GM18511 (cell line): Measurements from ENCODE around the gene FAM177A1.
"Not testable (repeated sequence)": the region's sequence is repeated elsewhere in the genome, so short reads cannot be mapped to it uniquely, and the experiment has no call there.

Source experiments
- ATAC-seq: cut with Tn5 transposase; IDR thresholded peaks from one replicate; pipeline ENCODE4 v1.9.1; 2021; ENCODE audit warnings: mild to moderate bottlenecking, moderate library complexity; ENCODE audit not compliant: unreplicated experiment

Gene FAM177A1

DNA sequence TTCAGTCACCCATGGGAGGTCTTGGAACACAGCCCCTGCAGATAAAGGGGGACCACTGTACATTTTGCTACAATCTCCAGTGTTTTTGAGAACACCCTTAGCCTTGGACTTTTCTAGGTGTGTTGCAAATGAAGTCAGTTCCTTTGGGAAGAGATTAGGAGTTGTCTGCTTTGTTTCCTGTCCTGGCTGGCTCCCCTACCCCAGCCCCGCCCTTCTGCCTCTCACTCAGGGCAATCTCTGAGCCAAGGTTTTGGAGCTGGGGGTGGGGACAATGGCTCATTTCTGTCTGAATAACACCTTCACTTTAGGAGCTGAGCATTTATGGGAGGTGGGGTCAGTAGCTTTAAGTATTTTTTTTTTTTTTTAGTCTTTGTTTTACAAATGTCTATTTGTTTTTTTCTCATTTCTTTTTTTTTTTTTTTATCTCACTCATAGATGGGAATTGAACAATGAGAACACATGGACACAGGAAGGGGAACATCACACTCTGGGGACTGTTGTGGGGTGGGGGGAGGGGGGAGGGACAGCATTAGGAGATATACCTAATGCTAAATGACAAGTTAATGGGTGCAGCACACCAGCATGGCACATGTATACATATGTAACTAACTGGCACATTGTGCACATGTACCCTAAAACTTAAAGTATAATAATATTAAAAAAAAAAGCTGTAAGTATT, 15.2 kb downstream of the FAM177A1 start:
- not testable (repeated sequence) for ATAC-seq

DNA sequence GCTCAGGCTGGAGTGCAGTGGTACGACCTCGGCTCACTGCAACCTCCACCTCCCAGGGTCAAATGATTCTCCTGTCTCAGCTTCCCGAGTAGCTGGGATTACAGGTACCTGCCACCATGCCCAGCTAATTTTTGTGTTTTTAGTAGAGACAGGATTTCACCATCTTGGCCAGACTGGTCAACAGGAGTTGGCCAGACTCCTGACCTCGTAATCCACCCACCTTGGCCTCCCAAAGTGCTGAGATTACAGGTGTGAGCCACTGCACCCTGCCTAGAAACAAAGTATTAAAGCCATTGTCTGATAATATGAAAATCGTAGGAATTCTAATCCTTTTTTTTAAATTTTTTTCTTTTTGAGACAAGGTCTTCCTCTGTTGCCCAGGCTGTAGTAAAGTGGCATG, 19.7 kb downstream of the FAM177A1 start:
- not testable (repeated sequence) for ATAC-seq

DNA sequence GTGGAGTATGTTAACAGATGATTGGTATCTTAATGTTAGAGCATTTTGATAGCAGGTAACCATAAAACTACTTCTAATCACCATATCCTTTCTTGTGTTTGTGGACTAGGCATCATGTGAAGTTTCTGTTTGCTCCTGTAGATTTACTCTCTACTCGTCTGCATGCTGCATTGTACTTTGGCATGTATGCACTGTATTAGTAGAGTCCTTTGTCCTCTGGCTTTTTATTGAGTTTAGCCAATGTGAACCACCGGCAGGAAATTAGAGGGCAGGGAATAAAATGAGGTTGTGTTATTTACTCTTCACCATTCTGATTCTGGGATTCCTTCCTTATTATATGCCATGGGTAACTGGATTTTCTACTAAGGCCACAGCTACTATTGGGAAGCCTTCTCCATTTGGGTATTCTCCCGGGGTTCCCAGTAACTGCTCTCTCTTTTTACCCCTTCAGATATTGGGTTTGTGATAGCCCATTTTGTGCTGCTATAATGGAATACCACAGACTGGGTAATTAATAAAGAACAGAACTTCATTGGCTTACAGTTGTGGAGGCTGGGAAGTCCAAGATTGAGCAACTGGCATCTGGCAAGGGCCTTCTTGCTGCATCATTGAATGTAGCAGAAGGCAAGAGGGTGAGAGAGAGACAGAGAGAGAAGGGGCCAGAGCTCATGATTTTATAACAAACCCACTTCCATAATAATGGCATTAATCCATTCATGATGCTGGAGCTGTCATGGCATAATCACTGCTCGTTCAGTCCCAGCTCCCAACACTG, 22.4 kb downstream of the FAM177A1 start:
- no peak for ATAC-seq

DNA sequence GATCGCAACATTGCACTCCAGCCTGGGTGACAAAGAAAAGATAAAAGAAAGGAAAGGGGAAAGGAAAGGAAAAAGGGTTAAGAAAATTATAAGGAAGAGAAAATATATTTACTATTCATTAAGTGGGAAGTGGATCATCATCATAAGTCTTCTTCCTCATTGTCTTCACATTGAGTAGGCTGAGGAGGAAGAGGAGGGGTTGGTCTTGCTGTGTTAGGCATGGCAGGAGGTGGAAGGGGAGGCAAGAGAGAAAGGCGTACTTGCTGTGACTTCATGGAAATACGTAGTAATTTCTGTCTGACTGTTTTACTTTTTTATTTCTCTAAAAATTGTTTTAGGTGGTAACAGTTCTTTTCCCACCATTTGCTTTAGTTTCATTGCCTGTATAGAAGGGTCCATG, 26.2 kb downstream of the FAM177A1 start:
- ATAC-seq, result no peak

DNA sequence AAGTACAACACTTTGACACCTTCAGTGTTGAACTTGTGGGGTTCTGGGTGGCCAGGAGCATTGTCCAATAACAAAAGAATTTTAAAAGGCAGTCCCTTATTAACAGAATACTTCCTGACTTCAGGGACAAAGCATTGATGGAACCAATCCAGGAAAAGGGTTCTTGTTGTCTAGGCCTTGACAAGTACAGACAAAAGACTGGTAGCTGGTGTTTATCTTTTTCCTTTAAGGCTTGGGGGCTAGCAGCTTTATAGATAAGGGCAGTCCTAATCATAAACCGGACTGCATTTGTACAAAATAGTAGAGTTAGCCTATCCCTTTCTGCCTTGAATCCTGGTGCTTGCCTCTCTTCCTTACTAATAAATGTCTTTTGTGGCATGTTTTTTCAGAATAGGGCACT, 27.4 kb downstream of the FAM177A1 start:
- ATAC-seq, result no peak

DNA sequence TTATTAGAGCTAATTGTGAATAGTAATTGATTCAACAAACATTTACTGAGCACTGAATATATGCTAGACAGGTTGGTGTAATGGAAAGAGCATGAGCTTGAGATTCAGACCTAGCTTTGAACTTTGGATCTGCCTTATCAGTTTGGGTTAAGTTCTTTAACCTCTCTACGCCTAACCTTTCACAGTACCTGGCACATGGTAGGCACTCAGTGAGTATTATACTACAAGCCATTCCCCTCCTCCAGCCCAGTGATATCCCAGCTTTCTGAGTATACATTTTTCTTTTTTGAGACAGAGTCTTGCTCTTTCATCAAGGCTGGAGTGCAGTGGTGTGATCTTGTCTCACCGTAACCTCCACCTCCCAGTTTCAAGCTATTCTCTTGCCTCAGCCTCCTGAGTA, 32.0 kb downstream of the FAM177A1 start:
- ATAC-seq, result no peak

DNA sequence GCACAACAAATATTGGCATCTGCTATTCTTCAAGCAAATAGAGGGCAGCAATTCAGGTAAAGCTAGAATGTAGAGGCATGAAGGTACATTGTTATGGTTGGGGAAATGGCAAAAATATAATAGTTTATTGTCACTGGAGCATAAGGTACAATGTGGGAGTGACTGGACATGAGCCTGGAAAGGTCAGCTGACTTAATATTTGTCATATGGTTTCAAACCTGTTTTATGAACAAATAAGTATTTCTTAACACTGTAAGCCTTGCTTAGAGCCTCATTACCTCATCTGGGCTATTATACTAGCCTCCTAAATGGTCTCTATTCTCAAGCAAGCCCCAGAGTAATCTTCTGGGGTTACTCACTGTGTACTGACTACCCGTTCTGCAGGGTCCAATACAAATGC, 33.7 kb downstream of the FAM177A1 start:
- ATAC-seq, result no peak

DNA sequence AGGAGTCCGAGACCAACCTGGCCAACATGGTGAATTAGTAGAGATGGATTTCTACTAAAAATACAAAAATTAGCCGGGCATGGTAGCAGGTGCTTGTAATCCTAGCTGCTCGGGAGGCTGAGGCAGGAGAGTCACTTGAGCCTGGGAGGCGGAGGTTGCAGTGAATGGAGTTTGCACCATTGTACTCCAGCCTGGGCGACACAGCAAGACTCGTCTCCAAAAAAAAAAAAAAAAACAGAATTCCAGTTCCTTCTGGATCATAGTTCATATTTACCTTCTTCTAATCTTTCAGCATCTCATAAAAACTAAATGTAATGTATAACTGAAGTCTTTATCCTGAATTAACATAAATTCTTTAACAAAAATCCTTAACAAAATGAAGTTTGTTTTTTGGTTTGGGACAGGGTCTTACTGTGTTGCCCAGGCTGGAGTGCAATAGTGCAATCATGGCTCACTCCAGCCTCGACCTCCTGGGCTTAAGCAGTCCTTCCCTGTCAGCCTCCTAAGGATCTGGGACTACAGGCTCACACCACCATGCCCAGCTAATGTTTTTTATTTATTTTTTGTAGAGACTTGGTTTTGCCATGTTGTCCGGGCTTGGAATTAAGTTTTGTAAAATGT, 37.6 kb downstream of the FAM177A1 start:
- ATAC-seq, result no peak

DNA sequence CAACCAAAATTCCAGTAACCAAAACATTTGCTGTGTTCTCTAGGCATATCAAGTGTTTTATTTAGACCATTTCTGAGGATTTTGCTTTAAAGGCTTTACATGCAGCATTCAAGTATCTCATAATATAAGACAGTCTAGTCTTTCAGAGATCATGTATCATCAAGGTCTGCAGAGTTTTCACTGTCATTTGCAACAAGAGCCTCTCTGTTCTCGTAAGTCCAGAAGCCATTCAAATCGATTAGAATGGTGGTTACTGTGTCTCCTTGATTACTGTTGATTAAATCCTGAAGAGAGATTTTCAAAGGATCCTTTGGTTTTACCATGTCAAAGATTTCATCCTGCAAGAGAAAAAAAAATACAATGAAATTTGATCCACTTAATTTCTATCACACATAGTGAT, 39.4 kb downstream of the FAM177A1 start:
- no peak for ATAC-seq

DNA sequence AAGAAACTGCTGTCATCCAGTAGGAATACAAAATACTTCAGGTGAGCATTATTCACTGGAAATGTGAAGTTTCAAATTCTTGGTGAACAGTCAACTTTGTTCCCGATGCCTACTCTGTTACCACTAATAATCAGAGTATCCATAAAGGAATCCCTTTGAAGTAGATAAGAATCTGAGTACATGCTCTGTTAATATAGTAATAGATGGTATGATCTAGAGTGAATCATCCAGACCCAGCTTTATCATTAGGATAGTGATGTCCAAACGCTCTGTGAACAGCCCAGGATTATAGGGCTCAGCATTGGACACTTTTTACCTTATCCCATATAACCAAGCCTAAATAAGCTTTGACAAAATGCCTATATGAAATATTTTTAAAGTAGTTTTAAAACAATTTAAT, 42.4 kb downstream of the FAM177A1 start:
- no peak for ATAC-seq

DNA sequence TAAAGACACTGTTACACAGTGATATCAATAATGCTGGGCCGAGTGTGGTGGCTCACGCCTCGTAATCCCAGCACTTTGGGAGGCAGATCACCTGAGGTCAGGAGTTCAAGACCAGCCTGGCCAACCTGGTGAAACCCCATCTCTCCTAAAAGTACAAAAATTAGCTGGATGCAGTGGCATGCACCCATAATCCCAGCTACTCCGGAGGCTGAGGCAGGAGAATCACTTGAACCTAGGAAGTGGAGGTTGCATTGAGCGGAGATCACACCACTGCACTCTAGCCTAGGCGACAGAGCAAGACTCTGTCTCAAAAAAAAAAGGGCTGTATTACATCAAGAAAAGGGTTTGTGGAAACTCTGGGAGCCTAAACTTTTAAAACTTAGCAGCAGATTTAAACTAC, 48.6 kb downstream of the FAM177A1 start:
- ATAC-seq, result not testable (repeated sequence)

DNA sequence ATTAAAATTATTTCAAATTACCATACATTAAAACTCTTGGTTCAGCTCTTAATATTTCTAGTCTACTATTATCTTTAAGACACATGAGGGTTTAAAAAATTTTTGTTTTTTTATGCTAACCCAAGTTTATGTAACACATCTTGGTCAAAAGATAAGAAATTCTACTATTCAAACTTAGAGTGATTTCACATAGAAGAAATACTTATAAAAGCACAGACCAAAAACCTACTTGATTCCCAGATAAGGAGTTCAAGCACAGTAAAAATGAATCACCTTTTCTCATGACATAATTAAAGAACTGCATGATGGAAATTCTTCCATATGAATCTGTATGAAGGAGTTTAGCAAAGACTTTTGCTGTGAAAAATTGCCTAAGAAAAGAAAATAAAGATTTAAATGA, 61.8 kb downstream of the FAM177A1 start:
- no peak for ATAC-seq

DNA sequence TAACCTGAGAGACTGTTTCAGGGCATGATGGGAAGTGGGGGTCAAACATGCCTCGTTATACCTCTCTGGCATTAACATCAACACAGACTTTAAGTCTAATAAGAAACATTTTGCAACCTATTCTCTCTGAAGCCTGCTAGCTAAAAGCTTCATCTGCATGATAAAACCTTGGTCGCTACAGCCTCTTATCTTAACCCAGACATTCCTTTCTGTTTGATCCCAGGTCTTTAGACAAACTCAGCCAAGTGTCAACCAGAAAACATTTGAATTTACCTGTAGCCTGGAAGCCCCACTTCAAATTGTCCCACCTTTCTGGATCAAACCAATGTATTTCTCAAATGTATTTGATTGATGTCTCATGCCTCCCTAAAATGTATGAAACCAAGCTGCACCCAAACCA, 66.6 kb downstream of the FAM177A1 start:
- no peak for ATAC-seq

DNA sequence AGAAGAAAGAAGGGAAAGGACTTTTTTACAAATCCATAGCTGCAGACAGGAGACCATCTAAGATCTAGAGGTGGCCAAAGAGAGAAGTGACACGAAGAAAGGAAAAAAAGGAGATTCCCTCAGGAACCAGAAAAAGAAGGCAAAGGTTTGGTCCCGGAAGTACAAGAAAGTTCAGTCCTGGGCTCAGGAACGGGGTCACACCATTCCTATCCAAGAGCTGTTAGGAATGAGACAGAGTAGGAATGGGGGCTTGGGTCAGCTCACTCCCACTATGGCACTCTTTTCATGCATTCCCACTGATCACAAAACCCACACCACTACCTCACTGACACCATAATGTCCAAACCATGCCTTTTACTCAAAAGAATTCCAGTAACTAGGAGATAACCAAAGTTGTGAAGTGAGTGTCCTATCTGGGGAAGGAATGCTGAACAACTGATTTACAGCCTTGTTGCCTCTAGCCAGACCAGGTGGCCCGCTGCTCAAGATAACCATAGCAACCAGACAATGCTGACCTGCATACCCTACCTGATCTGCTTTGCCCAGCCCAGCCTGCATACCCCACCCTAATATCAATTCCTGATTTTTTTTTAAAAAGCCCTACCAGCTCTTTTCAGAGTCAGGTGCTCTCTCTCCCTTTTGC, 67.4 kb downstream of the FAM177A1 start:
- no peak for ATAC-seq

DNA sequence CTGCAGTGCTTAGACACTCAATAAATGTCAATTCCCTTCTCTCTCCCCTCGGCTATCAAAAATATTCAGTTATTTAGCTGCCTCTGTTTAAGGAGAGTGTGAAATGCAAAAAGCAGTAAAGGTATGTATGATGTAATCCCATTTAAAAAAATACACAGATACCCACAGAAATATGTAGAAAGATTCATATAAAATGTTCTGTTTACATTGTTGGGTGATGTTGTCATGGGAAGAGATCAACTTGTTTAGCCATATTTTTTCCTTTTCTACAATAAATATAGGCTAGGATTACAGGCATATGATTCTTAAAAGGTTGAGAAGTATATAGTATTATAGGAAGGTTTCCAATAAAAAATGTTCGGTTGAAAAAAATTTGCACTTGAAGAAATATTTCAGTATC, 68.0 kb downstream of the FAM177A1 start:
- no peak for ATAC-seq

DNA sequence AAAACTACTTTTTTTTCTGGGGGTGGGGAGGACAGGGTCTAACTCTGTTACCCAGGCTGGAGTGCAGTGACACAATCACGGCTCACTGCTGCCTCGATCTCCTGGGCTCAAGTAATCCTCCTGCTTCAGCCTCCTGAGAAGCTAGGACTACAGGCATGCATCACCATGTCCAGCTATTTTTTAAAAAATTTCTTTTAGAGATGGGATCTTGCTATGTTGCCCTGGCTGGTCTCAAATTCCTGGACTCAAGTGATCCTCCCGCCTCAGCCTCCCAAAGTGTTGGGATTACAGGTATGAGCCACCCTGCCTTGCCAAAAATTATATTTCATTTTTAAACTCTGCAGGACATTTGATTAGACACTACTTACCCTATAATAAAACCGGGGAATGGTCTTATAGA, 70.2 kb downstream of the FAM177A1 start:
- ATAC-seq, result no peak

DNA sequence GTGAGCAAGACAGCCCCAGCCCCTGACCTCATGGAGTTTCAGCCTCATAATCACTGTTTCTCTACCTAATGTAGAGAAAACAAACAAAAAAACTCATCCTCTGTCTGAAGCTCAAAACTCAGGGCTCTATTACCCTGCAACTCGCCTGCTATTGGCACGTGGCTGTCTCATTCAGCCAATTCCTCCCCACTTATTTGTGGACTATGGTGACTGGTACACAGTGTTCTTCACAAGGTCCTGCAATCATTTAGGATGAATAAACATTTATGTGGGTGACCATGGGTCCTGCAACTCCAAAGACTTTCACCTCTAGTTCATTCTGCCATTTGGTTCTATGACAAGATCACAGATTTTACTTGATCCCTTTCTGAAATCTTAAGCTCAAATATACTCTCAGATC, 71.0 kb downstream of the FAM177A1 start:
- no peak for ATAC-seq

DNA sequence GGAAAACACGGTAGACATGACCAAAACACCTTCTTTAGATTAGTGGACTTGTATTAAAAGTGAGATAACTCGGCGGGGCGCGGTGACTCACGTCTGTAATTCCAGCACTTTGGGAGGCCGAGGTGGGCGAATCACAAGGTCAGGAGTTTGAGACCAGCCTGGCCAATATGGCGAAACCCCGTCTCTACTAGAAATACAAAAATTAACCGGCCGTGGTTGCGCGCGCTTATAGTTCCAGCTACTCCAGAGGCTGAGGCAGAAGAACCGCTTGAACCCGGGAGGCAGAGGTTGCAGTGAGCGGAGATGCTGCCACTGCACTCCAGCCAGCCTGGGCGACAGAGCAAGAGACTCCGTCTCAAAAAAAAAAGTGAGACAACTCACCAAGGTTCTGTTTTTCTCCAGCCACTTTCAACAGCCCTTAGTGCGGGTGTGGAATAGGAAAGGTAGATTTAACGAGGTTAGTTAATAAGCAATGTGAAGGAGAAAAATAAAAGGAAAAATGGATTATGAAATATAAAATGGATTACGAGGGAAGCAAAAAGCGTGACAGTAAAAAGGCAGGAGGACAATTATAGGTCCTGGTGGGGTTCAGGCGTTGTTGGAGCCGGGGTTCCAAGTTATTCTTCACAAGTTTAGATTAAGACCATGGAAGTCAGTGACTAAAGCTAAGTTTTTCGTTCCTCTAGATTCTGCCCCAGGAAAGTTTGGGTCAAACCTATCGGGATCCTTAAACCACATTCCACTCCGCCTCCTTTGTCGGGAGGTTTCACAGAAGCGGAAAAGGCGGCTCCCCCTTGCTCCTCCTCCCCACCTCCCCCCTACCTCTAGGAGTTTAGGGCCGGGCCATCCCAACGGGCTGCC, 75.2 kb downstream of the FAM177A1 start:
- peak; percentile 3 for ATAC-seq

DNA sequence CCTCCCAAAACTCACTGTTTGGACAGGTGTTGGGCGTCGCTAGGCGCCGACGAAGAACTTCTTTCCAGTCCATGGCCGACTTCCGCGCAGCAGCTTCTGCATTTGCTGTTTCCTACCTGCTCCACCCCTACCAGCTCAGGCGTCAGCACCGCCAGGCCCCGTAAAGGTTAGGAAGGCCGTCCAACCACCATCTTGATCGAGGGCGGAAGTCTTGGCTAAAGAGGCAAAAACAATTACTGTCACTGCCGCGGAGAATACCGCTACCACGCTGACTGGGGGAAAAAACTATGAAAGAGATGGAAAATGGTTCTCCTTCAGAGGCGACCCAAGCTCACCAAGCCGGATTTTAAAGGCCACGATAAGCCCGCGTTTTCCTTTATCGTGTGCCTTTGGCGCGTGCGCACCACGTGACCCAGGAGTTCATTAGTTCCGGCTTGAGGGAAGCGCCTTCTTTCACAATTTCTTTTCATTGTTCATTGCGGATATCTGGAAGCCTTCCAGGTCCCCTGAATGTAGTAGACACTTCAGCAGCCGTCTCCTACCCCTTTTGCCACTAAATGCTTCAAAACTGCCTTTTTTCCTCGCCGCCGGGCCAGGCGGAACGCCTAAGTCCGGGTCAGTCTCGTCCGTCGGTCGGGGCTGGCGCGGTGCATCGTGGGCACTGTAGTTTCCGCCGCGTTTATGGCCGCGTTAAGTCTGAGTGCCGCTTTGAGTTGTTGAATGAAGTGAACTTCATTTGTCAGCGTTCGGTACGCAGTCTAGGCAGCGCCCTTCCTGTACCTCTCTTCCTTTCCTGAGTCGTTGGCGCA, 76.0 kb downstream of the FAM177A1 start, which contains the start of the genes PPP2R3C and PRORP:
Gene PPP2R3C (minus strand): TSS at position 104 of the 809 bp plus-strand sequence. CDS start 31 bp downstream, at position 73.
Gene PRORP (plus strand): TSS at position 666 of the 809 bp plus-strand sequence. CDS start 694 bp downstream, outside the sequence.
- peak; percentile 88 for ATAC-seq
